Measurements from ENCODE around the gene XRCC4. TPM values are rescaled to one million over a fixed set of nuclear protein-coding genes. Genes with fewer than 3 reads are reported as not detected.

The XRCC4 gene
- total RNA-seq, 1 donor from 2014 or later: 12.1 TPM

DNA sequence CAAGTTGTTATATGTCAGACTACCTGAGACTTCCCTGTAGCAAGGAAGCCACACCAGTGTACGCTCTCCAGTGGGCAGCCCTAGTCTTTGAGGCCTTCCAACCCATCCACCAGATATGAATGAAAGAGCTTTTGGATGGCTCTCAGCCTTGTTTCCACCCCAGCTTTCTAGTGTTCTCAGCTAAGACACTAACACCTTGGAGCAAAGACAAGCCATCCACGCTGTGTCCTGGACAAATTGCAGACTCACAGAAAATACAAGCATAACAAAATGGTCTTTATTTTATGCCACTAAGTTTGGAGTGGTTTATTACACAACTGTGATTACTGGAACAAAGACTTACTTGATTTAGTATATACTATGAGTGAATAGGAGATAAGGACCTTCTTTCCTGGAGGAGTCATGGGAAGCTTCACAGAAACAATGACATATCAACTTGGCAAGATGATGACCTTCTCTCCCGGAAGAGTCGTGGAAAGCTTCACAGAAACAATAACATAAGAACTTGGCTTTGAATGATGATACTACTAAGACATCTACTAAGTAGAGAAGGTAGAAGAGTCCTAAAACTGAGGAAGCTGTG is 260.2 kb downstream of the XRCC4 start:
- Mint-ChIP-seq H3K4me1 (peaks cover 2% of the 10 kb centered on the region), H3K27me3 (ENCODE audit: low read depth) (no peaks in the 10 kb centered on the region), H3K4me3 (no peak overlapping the region), H3K27ac (no peak overlapping the region), H3K9me3 (no peaks in the 10 kb centered on the region), H3K36me3 (no peaks in the 10 kb centered on the region)
- no peak for DNase-seq (ENCODE audit: low spot score in 2 of 2, unreplicated experiment in 2 of 2)
- TF ChIP-seq, protein P1, sequence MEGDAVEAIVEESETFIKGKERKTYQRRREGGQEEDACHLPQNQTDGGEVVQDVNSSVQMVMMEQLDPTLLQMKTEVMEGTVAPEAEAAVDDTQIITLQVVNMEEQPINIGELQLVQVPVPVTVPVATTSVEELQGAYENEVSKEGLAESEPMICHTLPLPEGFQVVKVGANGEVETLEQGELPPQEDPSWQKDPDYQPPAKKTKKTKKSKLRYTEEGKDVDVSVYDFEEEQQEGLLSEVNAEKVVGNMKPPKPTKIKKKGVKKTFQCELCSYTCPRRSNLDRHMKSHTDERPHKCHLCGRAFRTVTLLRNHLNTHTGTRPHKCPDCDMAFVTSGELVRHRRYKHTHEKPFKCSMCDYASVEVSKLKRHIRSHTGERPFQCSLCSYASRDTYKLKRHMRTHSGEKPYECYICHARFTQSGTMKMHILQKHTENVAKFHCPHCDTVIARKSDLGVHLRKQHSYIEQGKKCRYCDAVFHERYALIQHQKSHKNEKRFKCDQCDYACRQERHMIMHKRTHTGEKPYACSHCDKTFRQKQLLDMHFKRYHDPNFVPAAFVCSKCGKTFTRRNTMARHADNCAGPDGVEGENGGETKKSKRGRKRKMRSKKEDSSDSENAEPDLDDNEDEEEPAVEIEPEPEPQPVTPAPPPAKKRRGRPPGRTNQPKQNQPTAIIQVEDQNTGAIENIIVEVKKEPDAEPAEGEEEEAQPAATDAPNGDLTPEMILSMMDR (IDR thresholded peaks at IDR 0.05; ENCODE audit: unreplicated experiment): no peak

DNA sequence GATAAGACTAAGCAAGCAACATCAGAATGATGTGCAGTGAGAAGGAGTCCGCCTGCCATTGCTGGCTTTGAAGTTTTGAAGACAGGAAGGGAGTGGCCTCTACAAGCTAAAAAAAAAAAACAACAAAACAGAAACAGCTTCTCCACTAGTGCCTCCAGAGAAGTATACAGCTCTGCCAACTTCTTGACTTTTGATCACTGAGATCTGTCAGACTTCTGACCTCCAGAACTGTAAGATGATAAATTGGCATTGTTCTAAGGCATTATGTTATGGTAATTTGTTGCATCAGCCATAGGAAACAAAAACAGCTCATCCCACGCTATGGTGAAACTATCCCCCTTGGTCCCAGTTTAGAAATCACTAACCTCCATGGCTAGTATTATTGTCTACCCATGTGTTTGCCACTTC is 263.2 kb downstream of the XRCC4 start:
- no peaks in the 10 kb centered on the region for H3K36me3 Mint-ChIP-seq
- no peaks in the 10 kb centered on the region for H3K9me3 Mint-ChIP-seq
- DNase-seq (ENCODE audit: low spot score in 2 of 2, unreplicated experiment in 2 of 2): no peak
- H3K27ac Mint-ChIP-seq: no peak overlapping the region
- TF ChIP-seq, protein P1 (IDR thresholded peaks at IDR 0.05; ENCODE audit: unreplicated experiment): no peak
- H3K4me3 Mint-ChIP-seq: no peak overlapping the region
- peaks cover 12% of the 10 kb centered on the region for H3K4me1 Mint-ChIP-seq
- no peaks in the 10 kb centered on the region for H3K27me3 Mint-ChIP-seq (ENCODE audit: low read depth)

DNA sequence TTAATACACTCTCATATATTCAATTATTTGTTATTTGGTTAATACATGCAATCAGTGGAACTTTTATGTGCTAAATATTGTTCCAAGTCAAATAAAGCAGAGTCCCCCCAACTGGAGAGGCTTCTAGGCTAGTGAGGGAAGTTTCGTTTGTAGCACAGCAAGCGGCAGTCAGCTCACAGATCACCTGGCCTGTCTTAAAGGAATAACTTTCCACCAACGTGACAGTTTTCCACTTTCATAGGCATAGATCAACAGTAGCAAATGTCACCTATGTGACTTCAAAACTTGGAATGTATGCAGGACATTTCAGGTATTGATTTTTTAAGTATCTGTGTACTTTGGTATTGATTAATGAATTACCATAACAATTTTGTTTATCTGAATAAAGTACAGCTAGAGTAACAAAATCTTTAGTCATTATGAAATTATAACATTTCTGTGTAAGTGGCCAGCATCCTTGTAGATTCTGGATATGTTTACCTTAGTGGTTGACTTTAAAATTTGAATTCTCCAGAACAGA is 264.5 kb downstream of the XRCC4 start:
- H3K36me3 Mint-ChIP-seq: no peaks in the 10 kb centered on the region
- no peak for DNase-seq (ENCODE audit: low spot score in 2 of 2, unreplicated experiment in 2 of 2)
- H3K27ac Mint-ChIP-seq: no peak overlapping the region
- no peaks in the 10 kb centered on the region for H3K27me3 Mint-ChIP-seq (ENCODE audit: low read depth)
- H3K4me3 Mint-ChIP-seq: no peak overlapping the region
- peaks cover 12% of the 10 kb centered on the region for H3K4me1 Mint-ChIP-seq
- TF ChIP-seq, protein P1 (IDR thresholded peaks at IDR 0.05; ENCODE audit: unreplicated experiment): no peak
- no peaks in the 10 kb centered on the region for H3K9me3 Mint-ChIP-seq

DNA sequence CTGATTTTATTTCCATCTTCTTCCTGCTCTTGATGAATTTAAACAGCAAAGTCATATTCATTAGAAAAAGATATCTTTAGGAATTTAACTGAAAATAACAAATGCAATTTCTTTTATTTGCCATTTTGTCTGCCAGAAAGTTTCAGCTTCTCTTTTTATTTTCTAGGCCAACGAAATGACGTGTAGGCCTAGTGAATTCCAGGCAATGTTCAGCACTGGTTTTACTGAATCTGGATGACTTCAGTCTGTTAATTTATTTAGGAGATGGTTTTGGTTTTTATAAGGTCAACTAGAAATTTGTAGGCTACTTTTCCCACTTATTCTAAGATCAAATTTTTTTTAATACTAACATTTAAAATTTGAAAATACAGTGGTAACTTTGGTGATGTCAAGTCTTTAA is 265.1 kb downstream of the XRCC4 start:
- Mint-ChIP-seq H3K27me3 (ENCODE audit: low read depth) (no peaks in the 10 kb centered on the region), H3K4me3 (no peak overlapping the region), H3K9me3 (peaks cover 4% of the 10 kb centered on the region), H3K27ac (no peak overlapping the region), H3K4me1 (peaks cover 12% of the 10 kb centered on the region), H3K36me3 (peaks cover 4% of the 10 kb centered on the region)
- no peak for DNase-seq (ENCODE audit: low spot score in 2 of 2, unreplicated experiment in 2 of 2)
- TF ChIP-seq, protein P1 (IDR thresholded peaks at IDR 0.05; ENCODE audit: unreplicated experiment): no peak

DNA sequence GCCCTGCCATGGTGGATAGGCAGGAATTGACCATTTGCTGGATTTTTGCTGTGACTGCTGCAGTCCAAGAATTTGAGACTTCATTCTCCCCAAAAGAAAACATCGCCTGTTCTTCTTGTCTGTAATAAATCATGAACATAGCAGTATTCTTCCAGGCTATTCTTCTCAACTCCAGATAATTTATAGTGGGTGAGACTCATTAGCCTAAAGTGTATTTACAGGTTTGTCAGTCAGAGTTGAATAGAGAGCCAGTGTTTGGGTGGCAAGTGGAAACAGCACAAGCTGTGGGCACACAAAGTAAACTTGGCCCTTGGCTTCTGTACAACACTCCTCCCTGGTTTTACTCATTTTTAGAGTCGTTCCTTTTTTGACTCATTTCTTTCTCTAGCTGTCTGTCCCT is 266.0 kb downstream of the XRCC4 start:
- DNase-seq (ENCODE audit: low spot score in 2 of 2, unreplicated experiment in 2 of 2): no peak
- Mint-ChIP-seq H3K4me1 (peaks cover 12% of the 10 kb centered on the region), H3K27me3 (ENCODE audit: low read depth) (no peaks in the 10 kb centered on the region), H3K9me3 (peaks cover 11% of the 10 kb centered on the region), H3K36me3 (peaks cover 13% of the 10 kb centered on the region), H3K4me3 (no peak overlapping the region), H3K27ac (peak overlapping the region; percentile 64)
- TF ChIP-seq, protein P1 (IDR thresholded peaks at IDR 0.05; ENCODE audit: unreplicated experiment): no peak
